ENCODE measurements around the gene EPHX1.

DNA sequence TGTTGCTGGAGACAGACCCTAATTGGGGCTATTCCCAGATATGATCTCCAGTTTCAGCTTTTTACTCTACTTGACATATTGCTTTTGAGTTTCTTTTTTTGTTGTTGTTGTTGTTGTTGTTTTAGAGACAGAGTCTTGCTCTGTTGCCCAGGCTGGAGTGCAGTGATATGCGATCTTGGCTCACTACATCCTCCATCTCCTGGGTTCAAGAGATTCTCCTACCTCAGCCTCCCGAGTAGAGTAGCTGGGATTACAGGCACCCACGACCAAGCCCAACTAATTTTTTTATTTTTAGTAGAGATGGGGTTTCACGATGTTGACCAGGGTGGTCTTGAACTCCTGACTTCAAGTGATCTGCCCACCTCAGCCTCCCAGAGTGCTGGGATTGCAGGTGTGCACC lies 33.6 kb upstream of the EPHX1 start:
- no peak for TF ChIP-seq EP300 (IDR thresholded peaks at IDR 0.05; ENCODE audit: borderline replicate concordance)
- TF ChIP-seq TAF1 (IDR thresholded peaks at IDR 0.05; ENCODE audit: low read depth): no peak
- TF ChIP-seq RAD21 (IDR thresholded peaks at IDR 0.05; ENCODE audit: low read depth): no peak
- no peak for TF ChIP-seq NFIC (IDR thresholded peaks at IDR 0.05)
